H9 (cell line): ENCODE data around the gene STAMBPL1. TPM values are rescaled to one million over a fixed set of nuclear protein-coding genes. Genes with fewer than 3 reads are reported as not detected.

Experiments used
- DNase-seq: peaks from one replicate; pipeline ENCODE4 v3.0.0-alpha.2; 2017
- H2AFZ ChIP-seq: one replicate; pipeline ENCODE4 v1.6.1; 2013; ENCODE audit warnings: mild to moderate bottlenecking, low read length, control low read depth, moderate library complexity
- H2AK5ac ChIP-seq: 2 replicates; pipeline ENCODE4 v1.6.1; 2013; ENCODE audit warnings: low read length, control low read depth, mixed read lengths; ENCODE audit not compliant: insufficient read length
- H2BK120ac ChIP-seq: one replicate; pipeline ENCODE4 v1.6.1; 2013; ENCODE audit warnings: low read depth, mild to moderate bottlenecking, low read length, control low read depth, inconsistent platforms; ENCODE audit not compliant: poor library complexity, severe bottlenecking
- H2BK12ac ChIP-seq: 2 replicates; pipeline ENCODE4 v1.6.1; 2013; ENCODE audit warnings: low read length, control low read depth, mixed read lengths, low read depth; ENCODE audit not compliant: insufficient read length
- H2BK15ac ChIP-seq: 2 replicates; pipeline ENCODE4 v1.6.1; 2013; ENCODE audit warnings: low read depth, low read length, control low read depth
- H2BK20ac ChIP-seq: one replicate; pipeline ENCODE4 v1.6.1; 2013; ENCODE audit warnings: low read depth, mild to moderate bottlenecking, low read length, control low read depth, inconsistent platforms; ENCODE audit not compliant: poor library complexity, severe bottlenecking
- H2BK5ac ChIP-seq: 2 replicates; pipeline ENCODE4 v1.6.1; 2013; ENCODE audit warnings: low read length, control low read depth, mixed read lengths; ENCODE audit not compliant: insufficient read length
- H3K14ac ChIP-seq: 2 replicates; pipeline ENCODE4 v1.6.1; 2013; ENCODE audit warnings: low read length, control low read depth; ENCODE audit not compliant: insufficient read depth
- H3K18ac ChIP-seq: 2 replicates; pipeline ENCODE4 v1.6.1; 2013; ENCODE audit warnings: low read depth, mild to moderate bottlenecking, mixed read lengths, low read length, control low read depth; ENCODE audit not compliant: insufficient read length
- H3K23ac ChIP-seq: 2 replicates; pipeline ENCODE4 v1.6.1; 2013; ENCODE audit warnings: low read length, control low read depth, mixed read lengths, low read depth; ENCODE audit not compliant: insufficient read length
- H3K23me2 ChIP-seq: 2 replicates; pipeline ENCODE4 v1.6.1; 2013; ENCODE audit warnings: low read depth, mild to moderate bottlenecking, mixed read lengths, low read length, control low read depth; ENCODE audit not compliant: insufficient read length, poor library complexity, severe bottlenecking
- H3K27ac ChIP-seq: 2 replicates; pipeline ENCODE4 v1.5.1; 2013; ENCODE audit warnings: low read length, control low read depth, mixed read lengths, low read depth; ENCODE audit not compliant: insufficient read length
- H3K27me3 ChIP-seq: 2 replicates; pipeline ENCODE4 v1.6.1; 2013; ENCODE audit warnings: low read length, control low read depth, inconsistent platforms; ENCODE audit not compliant: insufficient read depth
- H3K4ac ChIP-seq: 2 replicates; pipeline ENCODE4 v1.6.1; 2013; ENCODE audit warnings: low read depth, mild to moderate bottlenecking, control low read depth, inconsistent platforms, low read length, moderate library complexity
- H3K4me1 ChIP-seq: 2 replicates; pipeline ENCODE4 v1.6.1; 2013; ENCODE audit warnings: low read length, control low read depth, inconsistent platforms; ENCODE audit not compliant: insufficient read depth
- H3K4me2 ChIP-seq: 2 replicates; pipeline ENCODE4 v1.6.1; 2013; ENCODE audit warnings: low read length, control low read depth, mixed read lengths; ENCODE audit not compliant: insufficient read length, insufficient read depth
- H3K56ac ChIP-seq: 2 replicates; pipeline ENCODE4 v1.6.1; 2013; ENCODE audit warnings: low read depth, mild to moderate bottlenecking, mixed read lengths, low read length, control low read depth; ENCODE audit not compliant: insufficient read length
- H3K79me1 ChIP-seq: 2 replicates; pipeline ENCODE4 v1.6.1; 2013; ENCODE audit warnings: low read depth, mild to moderate bottlenecking, moderate library complexity, low read length, control low read depth, inconsistent platforms; ENCODE audit not compliant: insufficient read depth, poor library complexity, severe bottlenecking
- H3K79me2 ChIP-seq: 2 replicates; pipeline ENCODE4 v1.6.1; 2013; ENCODE audit warnings: low read length, control low read depth, inconsistent platforms; ENCODE audit not compliant: insufficient read depth
- H3K9ac ChIP-seq: 2 replicates; pipeline ENCODE4 v1.6.1; 2013; ENCODE audit warnings: low read length, control low read depth, mixed read lengths; ENCODE audit not compliant: insufficient read length; ENCODE audit errors: extremely low read depth
- H3K9me3 ChIP-seq: one replicate; pipeline ENCODE4 v1.6.1; 2013; ENCODE audit warnings: low read depth, low read length, inconsistent platforms; ENCODE audit not compliant: control insufficient read depth
- H3T11ph ChIP-seq: one replicate; pipeline ENCODE4 v1.6.1; 2013; ENCODE audit warnings: mild to moderate bottlenecking, low read length, control low read depth, inconsistent platforms
- H4K20me1 ChIP-seq: one replicate; pipeline ENCODE4 v1.6.1; 2013; ENCODE audit not compliant: control insufficient read depth, insufficient read length, insufficient read depth
- H4K5ac ChIP-seq: 2 replicates; pipeline ENCODE4 v1.6.1; 2013; ENCODE audit warnings: low read depth, mild to moderate bottlenecking, mixed read lengths, low read length, control low read depth; ENCODE audit not compliant: insufficient read length
- H4K8ac ChIP-seq: replicated peaks from 2 replicates; pipeline ENCODE4 v1.6.1; 2013; ENCODE audit warnings: low read length, control low read depth, mixed read lengths, low read depth; ENCODE audit not compliant: insufficient read length
- H4K91ac ChIP-seq: 2 replicates; pipeline ENCODE4 v1.6.1; 2013; ENCODE audit warnings: low read depth, mild to moderate bottlenecking, moderate library complexity, mixed read lengths, low read length, control low read depth; ENCODE audit not compliant: insufficient read length
- H3K27ac Mint-ChIP-seq, 3 experiments: 2 replicates in 2 of 3; 3 replicates in 1 of 3; pipeline ENCODE4 v1.8.0; 2020 to 2021; ENCODE audit warnings: mixed read lengths in 3 of 3, mild to moderate bottlenecking in 1 of 3, moderate library complexity in 1 of 3
- H3K27me3 Mint-ChIP-seq: 2 replicates; pipeline ENCODE4 v1.8.0; 2021; ENCODE audit warnings: low read depth, mild to moderate bottlenecking, moderate library complexity, mixed read lengths
- H3K36me3 Mint-ChIP-seq, 3 experiments: 2 replicates in 2 of 3; 3 replicates in 1 of 3; pipeline ENCODE4 v1.8.0; 2020 to 2021; ENCODE audit warnings: low read depth in 3 of 3, mixed read lengths in 3 of 3; ENCODE audit not compliant: insufficient read depth in 1 of 3
- H3K4me1 Mint-ChIP-seq, 2 experiments: 2 replicates each; pipeline ENCODE4 v1.8.0; 2020; ENCODE audit warnings: mixed read lengths in 2 of 2
- H3K4me3 Mint-ChIP-seq, 2 experiments: 2 replicates in 1 of 2; 3 replicates in 1 of 2; pipeline ENCODE4 v1.8.0; 2020 to 2021; ENCODE audit warnings: mild to moderate bottlenecking in 2 of 2, mixed read lengths in 2 of 2, moderate library complexity in 1 of 2
- H3K9me3 Mint-ChIP-seq, 2 experiments: 2 replicates in 1 of 2; 3 replicates in 1 of 2; pipeline ENCODE4 v1.8.0; 2020; ENCODE audit warnings: mild to moderate bottlenecking in 2 of 2, mixed read lengths in 2 of 2, moderate library complexity in 1 of 2
- WGBS: extraction: QIAGEN DNeasy Blood & Tissue Kit; methylation state at CpG from one replicate; pipeline ENCODE4 v1.1.7; 2013; ENCODE audit warnings: missing lambda C conversion rate, low lambda C conversion rate, mixed read lengths; ENCODE audit not compliant: insufficient read length; ENCODE audit errors: extremely low coverage; 5-methylcytosine and 5-hydroxymethylcytosine counted together
- total RNA-seq: library from RNA; stranded (reverse); gene quantifications from 2 replicates; pipeline ENCODE4 v1.2.1, GENCODE V29; 2021
- TF ChIP-seq, protein P1 (sequence below): fragments of 200-600 bp; sonication (generic); conservative IDR thresholded peaks from 3 replicates; pipeline ENCODE4 v1.8.0; 2021; ENCODE audit warnings: antibody characterized with exemption, mild to moderate bottlenecking

The STAMBPL1 gene
- total RNA-seq, 1 experiment from 2014 or later, result 3.2 TPM

DNA sequence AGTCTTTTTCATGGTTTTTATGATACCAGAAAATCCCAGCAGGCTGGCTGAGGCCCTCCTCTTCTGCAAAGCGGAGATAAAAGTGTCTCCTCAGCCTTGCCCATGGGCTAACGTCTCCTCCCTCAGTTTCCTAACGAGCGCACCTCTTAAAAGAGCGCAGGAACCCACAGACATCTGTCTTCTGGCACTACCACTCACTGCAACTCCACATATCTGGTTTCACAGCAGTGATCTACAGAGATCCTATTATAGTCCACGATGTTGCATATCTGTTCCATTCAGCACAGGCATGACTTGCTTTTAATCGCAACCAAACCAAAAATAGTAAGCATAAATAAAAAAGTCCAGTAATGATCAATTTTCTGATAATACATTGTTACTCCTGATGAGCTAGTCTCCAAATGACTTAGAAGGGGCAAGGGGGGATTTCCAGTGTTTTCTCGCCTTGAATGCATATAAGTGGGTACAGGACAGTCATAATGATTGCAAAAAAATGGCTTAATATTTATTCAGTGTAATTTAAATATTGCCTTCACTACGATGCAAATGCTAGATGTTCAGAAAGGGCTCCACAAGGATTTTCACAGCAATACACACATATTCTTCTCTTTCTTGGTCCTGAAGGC is 49.3 kb upstream of the STAMBPL1 start:
- Mint-ChIP-seq H3K27me3 (peaks cover 1% of the 10 kb centered on the region; the same call in 1 of the 2 replicates), H3K4me1 (0 out of 4 replicates have a peak, but pooled peaks cover 0 to 2% of the 10 kb centered on the region in 2 experiments)

More for the DNA sequence above, 49.3 kb upstream of the STAMBPL1 start:
- H3K18ac ChIP-seq, result no peak overlapping the region
- DNase-seq, result no peak
- Mint-ChIP-seq H3K9me3 (no peaks in the 10 kb centered on the region), H3K4me3 (no peak overlapping the region), H3K27ac (no peak overlapping the region), H3K36me3 (no peaks in the 10 kb centered on the region)
- no peaks in the 10 kb centered on the region for H3K9me3 ChIP-seq
- H2AFZ ChIP-seq, result no peak overlapping the region
- no peak overlapping the region for H3K4ac ChIP-seq
- H3K79me1 ChIP-seq, result no peaks in the 10 kb centered on the region
- no peak overlapping the region for H3T11ph ChIP-seq
- H4K5ac ChIP-seq, result no peak overlapping the region
- no peak overlapping the region for H4K91ac ChIP-seq
- H2AK5ac ChIP-seq, result no peak overlapping the region
- no peak overlapping the region for H3K9ac ChIP-seq
- no peak overlapping the region for H4K8ac ChIP-seq
- no peak overlapping the region for H2BK20ac ChIP-seq
- WGBS, result no CpG with 5 or more reads among the region's 9 CpGs
- H3K14ac ChIP-seq, result no peak overlapping the region
- H2BK5ac ChIP-seq, result no peak overlapping the region
- H3K4me2 ChIP-seq, result no peak overlapping the region
- H3K56ac ChIP-seq, result no peak overlapping the region
- no peaks in the 10 kb centered on the region for H3K23me2 ChIP-seq
- H3K79me2 ChIP-seq, result no peaks in the 10 kb centered on the region
- H3K27me3 ChIP-seq, result no peaks in the 10 kb centered on the region
- no peaks in the 10 kb centered on the region for H4K20me1 ChIP-seq
- no peak overlapping the region for H3K23ac ChIP-seq
- TF ChIP-seq, protein P1, sequence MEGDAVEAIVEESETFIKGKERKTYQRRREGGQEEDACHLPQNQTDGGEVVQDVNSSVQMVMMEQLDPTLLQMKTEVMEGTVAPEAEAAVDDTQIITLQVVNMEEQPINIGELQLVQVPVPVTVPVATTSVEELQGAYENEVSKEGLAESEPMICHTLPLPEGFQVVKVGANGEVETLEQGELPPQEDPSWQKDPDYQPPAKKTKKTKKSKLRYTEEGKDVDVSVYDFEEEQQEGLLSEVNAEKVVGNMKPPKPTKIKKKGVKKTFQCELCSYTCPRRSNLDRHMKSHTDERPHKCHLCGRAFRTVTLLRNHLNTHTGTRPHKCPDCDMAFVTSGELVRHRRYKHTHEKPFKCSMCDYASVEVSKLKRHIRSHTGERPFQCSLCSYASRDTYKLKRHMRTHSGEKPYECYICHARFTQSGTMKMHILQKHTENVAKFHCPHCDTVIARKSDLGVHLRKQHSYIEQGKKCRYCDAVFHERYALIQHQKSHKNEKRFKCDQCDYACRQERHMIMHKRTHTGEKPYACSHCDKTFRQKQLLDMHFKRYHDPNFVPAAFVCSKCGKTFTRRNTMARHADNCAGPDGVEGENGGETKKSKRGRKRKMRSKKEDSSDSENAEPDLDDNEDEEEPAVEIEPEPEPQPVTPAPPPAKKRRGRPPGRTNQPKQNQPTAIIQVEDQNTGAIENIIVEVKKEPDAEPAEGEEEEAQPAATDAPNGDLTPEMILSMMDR, result no peak
- H2BK15ac ChIP-seq, result no peak overlapping the region
- H3K27ac ChIP-seq, result no peak overlapping the region
- H2BK120ac ChIP-seq, result no peak overlapping the region
- H3K4me1 ChIP-seq, result no peaks in the 10 kb centered on the region
- no peak overlapping the region for H2BK12ac ChIP-seq
